WTC11 (cell line): ENCODE results near the gene UBE2V1. TPM values are rescaled to one million over a fixed set of nuclear protein-coding genes. Genes with fewer than 3 reads are reported as not detected.
A peak's percentile ranks its signal among the peaks of the same experiment; 100 is the strongest.

Experiments
- ATAC-seq: fragments of 200-7000 bp; cut with Tn5 transposase; 2 replicates; pipeline ENCODE4 v1.10.0; 2021; ENCODE audit warnings: mild to moderate bottlenecking, moderate library complexity
- CTCF ChIA-PET: fragments of 300-600 bp; sonication (Branson Sonifier 250); formaldehyde crosslinking; loops from one replicate; lab custom pipeline; 2021; ENCODE audit warnings: antibody characterized with exemption; lab: Charles Lee
- POLR2A ChIA-PET: fragments of 350-600 bp; sonication (Branson Sonifier 250); formaldehyde crosslinking; loops from one replicate; lab custom pipeline; 2021; ENCODE audit warnings: antibody characterized with exemption; lab: Charles Lee
- DNase-seq: peaks from one replicate; pipeline ENCODE4 v3.0.0; 2021; ENCODE audit warnings: low spot score
- H3K27ac Mint-ChIP-seq: 2 replicates; pipeline ENCODE4 v1.8.0; 2021; ENCODE audit warnings: mixed read lengths
- H3K27me3 Mint-ChIP-seq: 2 replicates; pipeline ENCODE4 v1.8.0; 2021; ENCODE audit warnings: low read depth, mild to moderate bottlenecking, moderate library complexity, mixed read lengths
- H3K36me3 Mint-ChIP-seq: 2 replicates; pipeline ENCODE4 v1.8.0; 2021; ENCODE audit warnings: mixed read lengths
- H3K4me1 Mint-ChIP-seq: 2 replicates; pipeline ENCODE4 v1.8.0; 2022; ENCODE audit warnings: mixed read lengths
- H3K4me3 Mint-ChIP-seq: 2 replicates; pipeline ENCODE4 v1.8.0; 2021; ENCODE audit warnings: mild to moderate bottlenecking, moderate library complexity, mixed read lengths
- H3K9me3 Mint-ChIP-seq: 2 replicates; pipeline ENCODE4 v1.8.0; 2021; ENCODE audit warnings: mixed read lengths
- AFF4 ChIP-seq: sonication (generic); formaldehyde crosslinking; IDR thresholded peaks from 2 replicates; pipeline ENCODE4 v1.8.1; 2023; ENCODE audit warnings: mild to moderate bottlenecking, missing genetic modification reagents, borderline replicate concordance
- ARID4B ChIP-seq: sonication (generic); formaldehyde crosslinking; IDR thresholded peaks from 2 replicates; pipeline ENCODE4 v1.8.0; 2023; ENCODE audit warnings: missing genetic modification reagents, mild to moderate bottlenecking, borderline replicate concordance
- ATF6 ChIP-seq: sonication (generic); formaldehyde crosslinking; IDR thresholded peaks from 2 replicates; pipeline ENCODE4 v1.8.1; 2023; ENCODE audit warnings: mild to moderate bottlenecking, missing genetic modification reagents
- CBFB ChIP-seq: sonication (generic); formaldehyde crosslinking; IDR thresholded peaks from 2 replicates; pipeline ENCODE4 v1.8.1; 2022; ENCODE audit warnings: mild to moderate bottlenecking, low read depth, missing genetic modification reagents
- CREB1 ChIP-seq: sonication (generic); formaldehyde crosslinking; IDR thresholded peaks from 2 replicates; pipeline ENCODE4 v1.8.0; 2023; ENCODE audit warnings: mild to moderate bottlenecking, missing genetic modification reagents
- E2F4 ChIP-seq: sonication (generic); formaldehyde crosslinking; IDR thresholded peaks from 2 replicates; pipeline ENCODE4 v1.8.1; 2022; ENCODE audit warnings: low read depth, mild to moderate bottlenecking, moderate library complexity, missing genetic modification reagents, borderline replicate concordance
- E2F5 ChIP-seq: sonication (generic); formaldehyde crosslinking; IDR thresholded peaks from 2 replicates; pipeline ENCODE4 v1.8.1; 2022; ENCODE audit warnings: mild to moderate bottlenecking, moderate library complexity, missing genetic modification reagents
- FOXJ3 ChIP-seq: sonication (generic); formaldehyde crosslinking; IDR thresholded peaks from 2 replicates; pipeline ENCODE4 v1.9.0; 2021; ENCODE audit warnings: missing genetic modification reagents, mild to moderate bottlenecking, borderline replicate concordance
- MAX ChIP-seq: sonication (generic); formaldehyde crosslinking; IDR thresholded peaks from 2 replicates; pipeline ENCODE4 v1.8.0; 2022; ENCODE audit warnings: mild to moderate bottlenecking, missing genetic modification reagents
- NR2C2 ChIP-seq: sonication (generic); formaldehyde crosslinking; IDR thresholded peaks from 2 replicates; pipeline ENCODE4 v1.8.0; 2022; ENCODE audit warnings: mild to moderate bottlenecking, missing genetic modification reagents
- NR3C1 ChIP-seq: sonication (generic); formaldehyde crosslinking; conservative IDR thresholded peaks from 2 replicates; pipeline ENCODE4 v1.8.1; 2023; ENCODE audit warnings: low read depth, mild to moderate bottlenecking, missing genetic modification reagents
- SOX15 ChIP-seq: fragments of 250-450 bp; sonication (Bioruptor Pico); IDR thresholded peaks from 2 replicates; pipeline ENCODE4 v1.9.0; 2021; ENCODE audit warnings: mild to moderate bottlenecking
- ZBTB21 ChIP-seq: sonication (generic); formaldehyde crosslinking; IDR thresholded peaks from 2 replicates; pipeline ENCODE4 v1.8.1; 2023; ENCODE audit warnings: mild to moderate bottlenecking, missing genetic modification reagents, borderline replicate concordance
- ZMAT4 ChIP-seq: fragments of 250-450 bp; sonication (Bioruptor Pico); IDR thresholded peaks from 2 replicates; pipeline ENCODE4 v1.9.0; 2021; ENCODE audit warnings: mild to moderate bottlenecking
- ZNF281 ChIP-seq: sonication (generic); formaldehyde crosslinking; IDR thresholded peaks from 2 replicates; pipeline ENCODE4 v1.8.0; 2023; ENCODE audit warnings: mild to moderate bottlenecking, missing genetic modification reagents
- total RNA-seq: library from RNA; stranded (reverse); gene quantifications from 3 replicates; pipeline ENCODE4 v1.2.3, GENCODE V29; 2021

UBE2V1 gene
- total RNA-seq, 1 experiment from 2014 or later, result 144 TPM

- ATAC-seq, result no peak
- CTCF ChIA-PET, result interaction anchor here (0.7 kb wide), 1 partner anchor 11 kb away, joined by 4 read pairs; no protein-coding TSS in a partner anchor
- TF ChIP-seq ZMAT4 (CRISPR knock-in tag) (no peak), AFF4 (CRISPR knock-in tag) (no peak), E2F4 (CRISPR knock-in tag) (no peak), ATF6 (no peak), NR3C1 (no peak)
Measured at GRCh38 chr20:50133041-50133440, 20.1 kb upstream of the UBE2V1 start.

GRCh38 chr20:50130995-50131394 is 18.0 kb upstream of the UBE2V1 start:
- H3K27me3 Mint-ChIP-seq, result no peaks in the 10 kb centered on the region; the same call in 1 of the 2 replicates
- H3K36me3 Mint-ChIP-seq, result peaks cover 59% of the 10 kb centered on the region
- TF ChIP-seq ZBTB21 (CRISPR knock-in tag) (no peak), CREB1 (CRISPR knock-in tag) (no peak), MAX (CRISPR knock-in tag) (no peak), CBFB (CRISPR knock-in tag) (no peak), ZNF281 (CRISPR knock-in tag) (no peak)
- DNase-seq (no peak), ATAC-seq (no peak)
- no peaks in the 10 kb centered on the region for H3K9me3 Mint-ChIP-seq
- CTCF ChIA-PET, result no interaction called here
- 0 out of 2 replicates have a peak, but pooled peaks cover 4% of the 10 kb centered on the region for H3K4me1 Mint-ChIP-seq
- 0 out of 2 replicates have a peak overlapping the region, but pooled peaks have one; percentile 57 for H3K27ac Mint-ChIP-seq
- H3K4me3 Mint-ChIP-seq, result no peak overlapping the region
- POLR2A ChIA-PET, result no interaction called here

More at GRCh38 chr20:50133041-50133440, 20.1 kb upstream of the UBE2V1 start:
- H3K9me3 Mint-ChIP-seq, result no peaks in the 10 kb centered on the region
- no peak for DNase-seq
- POLR2A ChIA-PET, result no interaction called here
- no peaks in the 10 kb centered on the region; the same call in 1 of the 2 replicates for H3K27me3 Mint-ChIP-seq
- peaks cover 43% of the 10 kb centered on the region for H3K36me3 Mint-ChIP-seq
- 0 out of 2 replicates have a peak, but pooled peaks cover 4% of the 10 kb centered on the region for H3K4me1 Mint-ChIP-seq
- H3K4me3 Mint-ChIP-seq, result no peak overlapping the region
- H3K27ac Mint-ChIP-seq, result no peak overlapping the region

GRCh38 chr20:50130356-50130723 is 17.4 kb upstream of the UBE2V1 start:
- no peak overlapping the region for H3K4me3 Mint-ChIP-seq
- H3K9me3 Mint-ChIP-seq, result no peaks in the 10 kb centered on the region
- H3K4me1 Mint-ChIP-seq, result 0 out of 2 replicates have a peak, but pooled peaks cover 4% of the 10 kb centered on the region
- peaks cover 62% of the 10 kb centered on the region for H3K36me3 Mint-ChIP-seq
- POLR2A ChIA-PET, result no interaction called here
- H3K27ac Mint-ChIP-seq, result peak overlapping the region; percentile 21
- DNase-seq (no peak), ATAC-seq (no peak)
- H3K27me3 Mint-ChIP-seq, result no peaks in the 10 kb centered on the region; the same call in 1 of the 2 replicates
- CTCF ChIA-PET, result no interaction called here
- no peak for TF ChIP-seq FOXJ3
- TF ChIP-seq SOX15, result no peak
- TF ChIP-seq NR2C2 (CRISPR knock-in tag), result no peak
- no peak for TF ChIP-seq E2F5 (CRISPR knock-in tag)
- no peak for TF ChIP-seq ARID4B
